Choroid plexus epithelial cell (primary cell): ENCODE results near the gene SRMS.

Source experiments
- DNase-seq: peaks from one replicate; pipeline ENCODE4 v3.0.0-alpha.2; 2010; ENCODE audit warnings: low read depth
- H3K4me3 ChIP-seq: 2 replicates; pipeline ENCODE4 v1.5.1; 2011; ENCODE audit warnings: low read depth, mild to moderate bottlenecking, control low read depth, low read length, moderate library complexity
- CTCF ChIP-seq: conservative IDR thresholded peaks from 2 replicates; pipeline ENCODE4 v1.5.1; 2011; ENCODE audit warnings: low read depth, mild to moderate bottlenecking, control low read depth, inconsistent platforms, low read length, moderate library complexity

SRMS gene

GRCh38 chr20:63586797-63587196 is 39.2 kb upstream of the SRMS start:
- TF ChIP-seq CTCF: no peak
- no peak overlapping the region for H3K4me3 ChIP-seq
- DNase-seq: no peak

- no peak for DNase-seq
- no peak for TF ChIP-seq CTCF
- no peak overlapping the region for H3K4me3 ChIP-seq
Measured at GRCh38 chr20:63585616-63586565, 38.3 kb upstream of the SRMS start.

GRCh38 chr20:63582382-63583063 is 35.0 kb upstream of the SRMS start:
- H3K4me3 ChIP-seq: peak overlapping the region; percentile 17
- TF ChIP-seq CTCF: no peak
- no peak for DNase-seq

- TF ChIP-seq CTCF: peak; percentile 84
- DNase-seq: peak; percentile 83
- H3K4me3 ChIP-seq: no peak overlapping the region
Measured at GRCh38 chr20:63580796-63581461, 33.4 kb upstream of the SRMS start.

GRCh38 chr20:63579017-63579694 is 31.6 kb upstream of the SRMS start:
- no peak overlapping the region for H3K4me3 ChIP-seq
- no peak for DNase-seq
- no peak for TF ChIP-seq CTCF

GRCh38 chr20:63578224-63579016 is 30.9 kb upstream of the SRMS start:
- no peak overlapping the region for H3K4me3 ChIP-seq
- DNase-seq: no peak
- no peak for TF ChIP-seq CTCF
